NCI-H2029 (cell line): ENCODE results near the gene ERFL.
"Not testable (repeated sequence)": the region's sequence is repeated elsewhere in the genome, so short reads cannot be mapped to it uniquely, and the experiment has no call there.

ENCODE experiments used
- DNase-seq: peaks from one replicate; lab custom pipeline; 2025; lab: John Stamatoyannopoulos, UW

ERFL gene

DNA sequence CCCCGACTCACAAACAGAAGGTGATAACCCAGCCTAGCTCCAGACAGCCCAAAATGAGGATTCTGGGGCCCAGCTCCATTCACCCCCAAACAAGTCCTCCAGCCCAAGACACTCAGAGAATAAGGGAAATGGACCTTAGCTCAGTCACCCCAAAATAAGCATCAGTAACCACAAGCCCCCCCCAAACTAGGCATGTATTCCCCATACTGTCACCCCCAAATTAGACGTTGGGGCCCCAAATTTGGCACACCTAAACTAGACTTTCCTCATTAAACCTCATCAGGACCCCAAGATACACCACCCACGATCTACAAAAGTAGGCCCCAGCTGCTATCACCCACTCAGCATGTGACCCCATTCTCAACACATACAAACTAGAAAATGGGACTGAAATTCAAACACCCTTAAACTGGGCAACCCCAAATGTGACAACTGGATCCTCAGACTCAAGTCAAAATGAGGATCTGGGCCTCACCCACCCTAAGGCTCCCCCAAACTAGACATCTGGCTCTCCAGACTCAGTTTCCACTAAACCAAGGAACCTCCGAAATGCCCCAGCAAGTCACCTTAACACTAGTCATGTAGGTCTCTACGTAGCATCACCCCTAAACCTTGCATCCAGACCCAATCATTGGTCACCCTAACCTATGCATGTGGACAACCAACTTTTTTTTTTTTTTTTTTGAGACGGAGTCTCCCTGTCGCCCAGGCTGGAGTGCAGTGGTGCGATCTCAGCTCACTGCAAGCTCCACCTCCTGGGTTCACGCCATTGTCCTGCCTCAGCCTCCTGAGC is 13.4 kb upstream of the ERFL start:
- DNase-seq: no peak

DNA sequence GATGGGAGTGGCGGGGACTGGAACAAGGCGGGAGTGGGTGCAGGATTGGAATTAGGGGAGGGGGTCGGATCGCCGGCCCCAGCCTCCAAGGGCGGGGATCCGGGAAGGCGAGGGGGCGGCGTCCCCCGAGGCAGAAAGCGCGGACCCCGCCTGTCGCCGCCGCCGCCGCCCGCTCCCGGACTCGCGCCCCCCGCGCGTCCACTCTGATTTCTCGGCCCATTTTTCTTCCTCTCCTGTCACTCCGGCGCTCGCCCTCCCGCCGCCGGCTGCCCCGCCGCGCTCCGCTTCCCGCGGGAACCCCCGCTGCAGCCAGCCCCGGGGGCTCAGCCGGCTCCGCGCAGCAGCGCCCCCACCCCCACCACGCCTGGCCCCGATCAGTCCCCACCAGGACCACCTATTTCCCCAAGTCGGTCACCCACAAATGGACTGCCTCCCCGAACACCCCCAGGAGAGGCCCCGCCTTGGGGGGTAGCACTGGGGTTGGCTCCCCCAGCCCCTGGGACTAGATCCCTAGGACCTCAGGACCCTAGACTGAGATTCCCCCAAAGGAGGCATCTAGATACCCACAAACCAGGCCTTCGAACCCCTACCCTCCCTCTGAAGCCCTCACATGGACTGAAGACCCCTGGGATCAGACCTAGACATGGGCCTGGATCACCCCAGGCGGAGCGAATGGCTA is 12.6 kb upstream of the ERFL start:
- DNase-seq: no peak

DNA sequence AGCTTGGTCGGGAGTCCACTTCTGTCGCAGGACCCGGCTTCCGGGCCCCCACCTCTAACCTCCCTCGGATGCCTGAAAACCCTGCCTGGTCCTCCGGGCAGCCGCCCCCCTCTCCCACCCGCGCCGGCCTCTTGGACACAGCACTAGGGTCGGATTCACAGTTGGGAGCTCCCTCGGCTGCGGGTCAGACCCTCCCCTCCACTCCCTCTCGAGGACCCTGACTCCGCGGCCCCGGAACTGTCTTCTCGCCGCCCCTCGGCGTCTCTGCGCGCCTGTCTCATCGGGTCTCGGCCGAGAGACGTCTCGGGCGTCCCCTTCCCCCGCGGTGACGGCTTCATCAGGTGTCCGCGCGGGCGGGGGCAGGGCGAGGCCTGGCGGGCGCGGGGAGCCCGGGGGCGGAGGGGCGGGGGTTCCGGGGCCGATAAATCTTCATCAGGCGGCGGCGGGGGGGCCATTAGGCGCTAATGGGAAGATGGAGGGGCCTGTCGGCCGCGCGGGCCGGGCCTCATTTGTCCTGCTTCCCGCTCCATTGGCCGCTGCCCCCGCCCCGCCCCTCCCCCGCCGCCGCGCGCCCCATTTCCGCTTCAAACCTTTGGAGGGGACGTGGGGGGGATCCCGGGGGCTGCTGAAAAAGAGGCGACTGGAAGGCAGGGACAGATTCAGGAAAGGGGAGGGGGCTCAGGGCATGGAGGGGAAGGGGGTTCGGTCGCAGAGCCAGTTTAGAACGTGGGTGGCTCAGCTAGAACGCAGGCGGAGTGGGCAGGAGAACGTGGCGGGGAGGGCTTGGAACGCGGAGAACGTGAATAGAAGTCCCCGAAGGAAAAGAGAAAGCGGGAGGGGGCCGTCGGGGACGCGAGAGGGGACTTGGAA is 11.8 kb upstream of the ERFL start:
- DNase-seq: no peak

GRCh38 chr19:41939209-41939608 is 11.0 kb upstream of the ERFL start:
- not testable (repeated sequence) for DNase-seq

GRCh38 chr19:41937525-41938468 is 9.5 kb upstream of the ERFL start:
- no peak for DNase-seq

DNA sequence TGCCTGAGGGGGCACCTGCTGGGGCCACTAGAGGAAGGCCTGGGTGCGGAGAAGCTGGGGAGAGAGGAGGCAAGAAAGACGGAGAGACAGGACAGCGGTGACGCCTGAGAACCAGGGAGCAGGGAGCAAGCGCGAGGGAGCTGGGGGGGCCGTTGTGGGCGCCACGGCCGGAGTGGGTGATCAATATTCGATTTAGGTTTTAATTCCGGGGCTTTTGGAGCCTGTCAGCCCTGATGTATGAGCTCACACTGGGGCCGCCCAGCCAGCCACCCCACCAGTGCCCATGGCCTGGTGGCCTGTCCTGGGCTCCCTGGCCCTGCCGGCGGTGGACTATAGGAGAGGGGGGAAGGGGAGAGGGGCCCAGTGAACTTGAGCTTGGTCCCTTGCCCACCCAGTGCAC is 8.7 kb upstream of the ERFL start:
- DNase-seq: no peak

GRCh38 chr19:41936416-41936850 is 8.2 kb upstream of the ERFL start:
- DNase-seq: no peak

- no peak for DNase-seq
Measured at GRCh38 chr19:41935760-41936415, 7.6 kb upstream of the ERFL start.

GRCh38 chr19:41934849-41935374 is 6.7 kb upstream of the ERFL start:
- DNase-seq: no peak

DNA sequence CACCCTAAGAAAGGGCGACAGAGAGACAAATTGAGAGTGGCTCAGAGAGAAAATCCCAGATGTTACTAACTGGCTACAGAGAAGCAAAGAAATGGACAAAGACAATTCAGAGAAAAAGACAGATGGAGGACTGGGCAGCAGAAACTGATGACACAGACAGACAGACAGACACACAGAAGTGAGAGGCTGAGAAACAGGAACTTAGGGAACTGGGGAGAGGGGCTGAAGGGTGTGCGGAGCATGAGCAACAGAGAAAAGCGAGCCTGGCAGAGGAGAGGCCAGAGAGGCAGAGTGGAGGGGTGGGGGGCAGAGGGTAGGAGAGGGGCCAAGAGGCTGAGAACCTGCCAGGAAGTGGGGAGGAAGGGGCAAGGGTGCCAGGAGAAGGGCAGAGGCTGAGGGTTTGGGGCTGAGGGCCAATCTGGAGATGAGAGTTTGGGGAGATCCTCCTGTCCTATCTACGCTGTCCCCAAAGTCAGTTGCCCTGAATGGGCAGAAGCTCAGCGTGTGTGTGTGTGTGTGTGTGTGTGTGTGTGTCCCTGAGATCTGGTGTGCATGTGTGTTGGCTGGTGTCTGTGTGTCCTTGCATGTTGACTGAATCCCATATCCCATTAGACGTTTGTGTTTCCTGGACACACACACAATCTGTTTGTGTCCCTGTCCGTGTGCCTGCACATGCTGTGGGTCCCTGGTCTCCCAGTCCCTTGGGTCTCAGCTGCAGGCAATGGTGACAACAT is 5.6 kb upstream of the ERFL start:
- DNase-seq: no peak

- no peak for DNase-seq
Measured at GRCh38 chr19:41932720-41933332, 4.6 kb upstream of the ERFL start.

DNA sequence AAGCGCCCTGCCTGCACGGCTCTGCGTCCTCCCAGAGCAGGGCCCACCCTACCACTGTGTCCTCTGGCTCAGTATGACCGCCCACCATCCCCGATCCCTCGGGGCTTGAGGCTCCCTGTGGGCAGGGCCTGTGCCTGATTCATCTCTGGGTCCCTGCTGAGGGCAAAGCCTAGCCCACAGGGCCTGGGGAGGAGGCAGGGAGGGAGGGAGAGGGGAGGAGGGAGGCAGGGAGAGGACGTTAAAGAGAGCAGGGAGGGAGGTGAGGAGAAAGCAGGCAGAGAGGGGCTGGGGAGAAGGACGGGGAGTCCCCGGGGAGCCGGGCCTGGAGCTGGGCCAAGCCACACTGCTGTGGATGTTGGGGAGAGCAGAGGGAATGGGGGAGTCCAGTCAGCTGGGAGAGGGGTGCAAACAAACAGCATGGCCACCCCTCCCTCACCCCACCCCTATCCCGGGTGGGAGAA is 4.0 kb upstream of the ERFL start:
- DNase-seq: no peak

GRCh38 chr19:41930926-41931592 is 2.8 kb upstream of the ERFL start:
- no peak for DNase-seq

DNA sequence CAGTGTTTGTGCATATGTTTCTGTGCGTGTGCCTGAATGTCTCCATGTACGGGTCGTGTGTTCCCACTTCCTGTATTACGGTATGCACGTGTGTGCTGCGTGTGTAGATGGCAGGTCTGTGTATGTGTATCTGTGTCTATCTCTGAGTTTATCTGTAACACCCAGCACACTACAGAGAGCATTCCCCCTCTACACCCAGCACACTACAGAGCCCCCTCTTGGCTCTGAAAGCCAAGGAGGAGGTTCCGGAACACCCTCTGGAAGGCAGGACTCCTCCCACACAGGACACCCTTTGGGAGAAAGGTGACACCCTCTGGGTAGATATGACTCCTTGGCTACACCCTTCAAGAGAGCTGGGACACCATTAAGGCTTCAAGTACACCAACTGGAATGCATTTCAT is 2.1 kb upstream of the ERFL start:
- no peak for DNase-seq

DNA sequence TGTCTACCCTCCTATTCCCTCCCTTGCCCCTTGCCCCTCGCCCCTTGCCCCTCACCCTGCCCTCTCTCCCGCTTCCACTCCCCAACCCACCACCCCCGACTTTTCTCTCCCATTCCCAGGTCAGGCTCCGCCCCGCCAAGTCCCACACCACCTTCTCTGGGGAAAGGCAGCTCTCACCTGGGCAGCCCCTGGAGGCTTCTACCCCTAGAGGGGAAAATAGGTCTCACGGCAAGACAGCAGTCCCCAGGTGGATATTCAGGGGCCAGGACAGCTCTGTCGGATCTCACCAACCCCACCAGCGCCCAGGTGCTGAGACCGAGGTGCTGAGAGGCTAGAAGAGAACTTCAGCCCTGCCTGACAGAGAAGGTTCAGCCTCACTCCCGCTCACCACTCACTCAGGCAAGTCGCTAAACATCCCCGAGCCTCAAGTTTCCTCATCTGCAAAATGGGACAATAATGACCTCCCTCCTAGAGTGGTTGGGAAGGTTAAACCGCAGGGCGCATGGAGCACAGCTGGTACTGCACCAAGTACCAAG is 1.4 kb upstream of the ERFL start:
- DNase-seq: no peak

DNA sequence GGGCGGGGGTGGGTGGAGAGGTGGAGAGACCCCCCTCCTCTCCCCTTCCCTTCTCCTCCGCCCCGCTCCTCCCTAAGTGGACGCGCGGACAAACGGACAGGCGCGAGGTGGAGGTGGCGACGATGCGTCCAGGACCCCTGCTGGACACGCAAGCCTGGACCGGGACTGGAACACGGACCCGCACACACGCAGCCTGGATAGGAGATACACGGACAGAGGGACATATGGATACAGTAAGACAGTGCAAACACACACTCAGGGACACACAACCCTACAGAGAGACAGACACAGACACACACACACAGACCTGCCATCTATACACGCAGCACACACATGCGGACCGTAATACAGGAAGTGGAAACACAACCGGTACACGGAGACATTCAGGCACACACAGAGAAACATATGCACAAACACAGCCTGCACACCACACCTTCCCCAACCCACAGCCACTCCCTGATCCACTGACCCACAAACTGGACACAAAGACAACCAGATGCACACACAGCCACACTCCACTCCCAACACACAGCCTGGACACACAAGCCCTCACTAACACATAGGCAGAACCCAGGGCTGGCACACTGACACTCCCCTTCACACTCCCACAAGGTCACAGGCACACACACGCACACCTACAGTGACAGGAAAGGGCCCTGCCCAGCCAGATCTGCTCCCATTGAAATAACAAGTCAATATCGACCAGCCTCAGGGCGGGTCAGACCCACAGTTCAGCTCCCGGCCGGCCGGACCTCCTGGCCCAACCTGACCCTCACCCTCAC is 696 bp upstream of the ERFL start:
- DNase-seq: no peak

GRCh38 chr19:41927497-41928192 is 604 bp downstream of the ERFL start:
- no peak for DNase-seq
